GM10266 (cell line): Measurements from ENCODE around the gene PSAP.

Source experiments
- DNase-seq: peaks from one replicate; pipeline ENCODE4 v3.0.0; 2012; ENCODE audit errors: extremely low spot score
- TF ChIP-seq, protein P1 (sequence below): IDR thresholded peaks from 2 replicates; pipeline ENCODE4 v1.5.1; 2012; ENCODE audit warnings: mild to moderate bottlenecking, low read depth; ENCODE audit not compliant: control insufficient read depth, insufficient read depth; ENCODE audit errors: missing control alignments

PSAP gene

GRCh38 chr10:71799608-71800453, 51.2 kb downstream of the PSAP start:
- DNase-seq: no peak
- TF ChIP-seq, protein P1, sequence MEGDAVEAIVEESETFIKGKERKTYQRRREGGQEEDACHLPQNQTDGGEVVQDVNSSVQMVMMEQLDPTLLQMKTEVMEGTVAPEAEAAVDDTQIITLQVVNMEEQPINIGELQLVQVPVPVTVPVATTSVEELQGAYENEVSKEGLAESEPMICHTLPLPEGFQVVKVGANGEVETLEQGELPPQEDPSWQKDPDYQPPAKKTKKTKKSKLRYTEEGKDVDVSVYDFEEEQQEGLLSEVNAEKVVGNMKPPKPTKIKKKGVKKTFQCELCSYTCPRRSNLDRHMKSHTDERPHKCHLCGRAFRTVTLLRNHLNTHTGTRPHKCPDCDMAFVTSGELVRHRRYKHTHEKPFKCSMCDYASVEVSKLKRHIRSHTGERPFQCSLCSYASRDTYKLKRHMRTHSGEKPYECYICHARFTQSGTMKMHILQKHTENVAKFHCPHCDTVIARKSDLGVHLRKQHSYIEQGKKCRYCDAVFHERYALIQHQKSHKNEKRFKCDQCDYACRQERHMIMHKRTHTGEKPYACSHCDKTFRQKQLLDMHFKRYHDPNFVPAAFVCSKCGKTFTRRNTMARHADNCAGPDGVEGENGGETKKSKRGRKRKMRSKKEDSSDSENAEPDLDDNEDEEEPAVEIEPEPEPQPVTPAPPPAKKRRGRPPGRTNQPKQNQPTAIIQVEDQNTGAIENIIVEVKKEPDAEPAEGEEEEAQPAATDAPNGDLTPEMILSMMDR: no peak

- DNase-seq: no peak
- TF ChIP-seq, protein P1: no peak
Measured at GRCh38 chr10:71799112-71799511, 51.9 kb downstream of the PSAP start.

DNA sequence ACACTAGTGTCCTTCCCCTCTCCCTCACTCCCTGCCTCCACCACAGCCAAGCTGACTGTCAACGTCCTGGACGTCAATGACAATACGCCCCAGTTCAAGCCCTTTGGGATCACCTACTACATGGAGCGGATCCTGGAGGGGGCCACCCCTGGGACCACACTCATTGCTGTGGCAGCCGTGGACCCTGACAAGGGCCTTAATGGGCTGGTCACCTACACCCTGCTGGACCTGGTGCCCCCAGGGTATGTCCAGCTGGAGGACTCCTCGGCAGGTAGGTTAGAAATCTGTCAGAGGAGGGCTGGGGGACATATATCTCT, 52.8 kb downstream of the PSAP start:
- TF ChIP-seq, protein P1: no peak
- DNase-seq: no peak

- no peak for DNase-seq
- TF ChIP-seq, protein P1: no peak
Measured at GRCh38 chr10:71797533-71798307, 53.3 kb downstream of the PSAP start.

DNA sequence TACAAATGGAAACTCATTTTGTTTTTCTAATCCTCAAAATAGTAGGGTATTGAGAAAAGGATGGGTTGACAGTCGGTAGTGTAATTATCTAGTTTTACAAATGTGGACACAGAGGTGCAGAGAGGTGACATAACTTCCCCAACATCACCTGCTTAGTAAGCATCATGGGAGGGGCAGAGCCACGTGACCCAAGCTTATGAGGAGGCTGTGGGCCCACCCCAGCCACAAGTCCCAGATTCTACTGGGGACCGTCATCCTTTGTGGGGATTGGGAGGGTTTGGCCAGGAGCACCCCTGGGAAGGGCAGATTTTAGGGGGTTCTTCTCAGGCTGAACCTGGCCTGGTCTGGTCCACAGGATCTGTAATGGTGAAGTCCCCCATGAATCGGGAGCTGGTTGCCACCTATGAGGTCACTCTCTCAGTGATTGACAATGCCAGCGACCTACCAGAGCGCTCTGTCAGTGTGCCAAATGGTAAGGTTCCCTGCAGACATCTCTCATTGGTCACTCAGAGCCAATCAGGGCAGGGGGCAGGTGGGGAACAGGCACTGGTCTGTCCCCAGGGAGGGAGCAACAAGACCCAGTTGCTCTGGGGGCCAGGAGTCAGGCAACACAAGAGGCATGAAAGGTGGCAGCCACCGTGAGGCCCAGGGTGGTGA, 54.2 kb downstream of the PSAP start:
- TF ChIP-seq, protein P1: no peak
- no peak for DNase-seq

- no peak for DNase-seq
- TF ChIP-seq, protein P1: no peak
Measured at GRCh38 chr10:71795248-71795647, 55.8 kb downstream of the PSAP start.

DNA sequence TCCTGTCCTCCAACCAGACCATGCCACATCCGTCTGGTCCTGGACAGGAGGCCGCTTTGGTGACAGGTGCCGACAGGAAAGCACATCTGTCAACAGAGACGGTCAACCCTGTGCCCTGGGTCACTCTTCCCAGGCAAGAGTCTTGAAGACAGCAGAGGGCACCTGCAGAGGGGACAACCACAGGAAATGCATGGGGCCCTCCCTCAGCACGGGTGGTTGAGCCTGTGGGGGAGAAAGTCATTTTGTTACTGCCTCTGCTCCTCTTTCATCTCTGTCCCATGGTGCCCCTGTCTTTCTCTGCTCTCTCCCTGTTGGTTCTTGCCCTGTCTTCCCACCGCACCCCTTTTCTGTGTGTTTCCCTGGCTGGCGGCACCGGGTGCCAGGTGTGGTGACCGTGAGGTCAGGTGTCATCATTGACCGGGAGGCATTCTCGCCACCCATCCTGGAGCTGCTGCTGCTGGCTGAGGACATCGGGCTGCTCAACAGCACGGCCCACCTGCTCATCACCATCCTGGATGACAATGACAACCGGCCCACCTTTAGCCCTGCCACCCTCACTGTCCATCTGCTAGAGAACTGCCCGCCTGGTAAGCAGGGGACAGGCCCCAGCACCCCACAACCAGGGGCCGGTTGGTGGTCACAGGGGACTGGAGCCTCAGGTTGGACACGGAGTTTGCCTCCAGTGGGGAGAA, 60.2 kb downstream of the PSAP start:
- TF ChIP-seq, protein P1: no peak
- no peak for DNase-seq
